Stimulated activated CD8-positive, alpha-beta memory T cell treated with anti-CD3 and anti-CD28 coated beads, Interleukin-2, amount 100 ng/mL, for 48 hours (primary cell): ENCODE data around the gene SIVA1.
"Not testable (repeated sequence)": the region's sequence is repeated elsewhere in the genome, so short reads cannot be mapped to it uniquely, and the experiment has no call there.

ENCODE experiments used
- DNase-seq, 2 donors: peaks; one replicate each; pipeline ENCODE4 v3.0.0-alpha.2; 2020; ENCODE audit warnings: low read depth in 2 of 2

SIVA1 gene

GRCh38 chr14:104734601-104734990 is 18.4 kb upstream of the SIVA1 start:
- DNase-seq, result no peak

DNA sequence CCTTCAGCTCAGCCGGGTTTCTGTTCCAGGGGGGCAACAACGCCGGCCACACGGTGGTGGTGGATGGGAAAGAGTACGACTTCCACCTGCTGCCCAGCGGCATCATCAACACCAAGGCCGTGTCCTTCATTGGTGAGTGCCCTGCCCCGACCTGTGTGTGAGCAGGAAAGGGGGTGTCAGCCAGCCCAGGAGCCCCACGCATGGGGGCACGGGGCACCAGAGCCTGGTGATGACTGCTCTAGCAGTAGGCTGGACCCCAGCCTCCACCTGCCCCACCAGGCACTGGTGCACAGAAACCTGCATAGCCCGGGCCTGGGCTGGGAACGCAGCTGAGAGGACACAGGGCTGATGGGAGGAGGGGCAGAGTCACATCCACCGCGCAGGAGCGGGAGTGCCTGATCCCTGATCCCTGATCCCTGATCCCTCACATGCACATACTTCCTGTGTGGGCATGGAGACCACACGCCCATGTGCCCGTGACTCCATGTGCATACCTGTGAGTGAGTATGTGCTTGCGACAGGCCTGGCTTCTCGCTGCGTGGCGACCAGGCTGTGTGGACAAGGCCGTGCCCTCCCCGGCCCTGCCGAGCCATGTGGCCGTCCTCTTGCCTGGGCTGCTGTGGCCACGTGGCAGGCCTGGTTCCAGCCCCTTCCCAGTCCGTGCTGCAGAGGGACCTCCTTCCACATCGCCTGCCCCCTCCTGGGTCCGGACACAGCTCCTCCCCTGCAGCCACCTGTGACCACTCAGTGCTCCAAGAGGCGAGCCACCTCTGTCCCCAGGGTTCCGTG is 17.8 kb upstream of the SIVA1 start:
- no peak for DNase-seq

GRCh38 chr14:104735830-104736642 is 16.9 kb upstream of the SIVA1 start:
- no peak for DNase-seq

DNA sequence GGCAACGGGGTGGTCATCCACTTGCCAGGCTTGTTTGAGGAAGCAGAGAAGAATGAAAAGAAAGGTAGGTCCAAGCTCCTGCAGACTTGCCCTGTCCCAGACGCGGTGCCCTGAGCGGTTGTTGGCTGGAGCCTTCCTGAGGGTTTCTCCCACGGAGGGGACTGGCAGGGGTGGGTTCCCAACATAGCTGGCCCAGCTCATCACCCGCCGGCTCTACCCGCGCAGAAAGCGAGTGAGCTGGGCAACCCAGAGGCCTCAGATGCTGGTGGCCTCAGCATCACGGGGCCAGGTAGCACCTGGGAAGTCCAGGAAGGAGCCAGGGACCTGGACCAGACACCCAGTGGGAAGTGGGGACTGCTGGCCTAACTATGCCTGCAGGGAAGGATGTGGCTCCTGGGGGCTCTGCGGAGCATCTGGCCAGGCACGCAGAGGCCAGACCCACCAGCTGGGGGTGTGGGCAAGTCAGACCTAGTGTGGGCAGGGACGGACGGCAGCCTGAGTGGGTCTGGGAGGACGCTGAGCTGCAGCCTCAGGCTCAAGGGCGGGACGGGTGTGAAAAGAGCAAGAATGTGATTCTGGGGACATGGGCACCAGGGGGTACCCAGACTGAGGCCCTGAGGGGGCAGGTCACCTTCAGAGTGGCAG is 14.4 kb upstream of the SIVA1 start:
- DNase-seq, result no peak

- no peak for DNase-seq
These were observed 13.9 kb upstream of the SIVA1 start for GRCh38 chr14:104739026-104739425.

DNA sequence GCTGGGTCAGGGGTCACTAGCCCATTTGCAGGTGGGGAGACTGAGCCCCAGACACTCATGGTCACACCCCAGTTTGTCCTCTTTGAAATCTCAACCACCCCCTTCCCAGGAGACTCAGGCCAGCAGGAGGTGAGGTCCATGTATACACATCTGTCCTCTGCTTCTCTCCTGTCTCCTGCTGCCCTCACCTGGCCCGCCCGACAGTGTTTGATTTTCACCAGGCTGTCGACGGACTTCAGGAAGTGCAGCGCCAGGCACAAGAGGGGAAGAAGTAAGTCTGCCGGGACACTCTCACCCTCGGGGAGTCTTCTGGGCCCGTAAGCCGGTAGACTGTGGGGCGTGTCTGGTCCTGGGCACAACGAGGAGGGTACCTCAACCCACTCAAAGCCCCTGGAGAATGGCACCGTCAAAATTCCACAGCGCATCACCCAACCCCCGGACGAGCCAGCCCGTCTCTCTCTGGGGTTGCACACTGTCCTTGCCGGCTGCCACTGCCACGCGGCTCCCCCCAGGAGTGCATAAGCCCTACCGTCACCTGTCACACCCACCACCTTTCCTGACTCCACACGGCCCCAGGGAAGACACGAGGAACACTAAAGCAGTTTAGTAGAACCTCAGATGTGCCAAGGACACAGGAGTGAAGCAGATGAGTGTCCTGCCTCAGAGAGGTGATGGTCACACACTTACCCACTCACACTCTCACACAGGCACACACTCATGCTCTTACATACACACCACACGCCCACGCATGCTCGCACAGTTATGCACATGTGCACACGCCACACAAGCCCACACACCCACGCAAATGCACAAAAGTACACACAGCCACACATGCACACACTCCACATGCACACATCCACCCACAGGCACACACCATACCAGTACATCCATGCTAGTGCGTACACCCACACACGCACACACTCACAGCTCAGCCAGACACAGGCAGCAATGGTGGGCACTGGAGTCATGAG is 13.1 kb upstream of the SIVA1 start:
- no peak for DNase-seq

- DNase-seq, result no peak
These were observed 11.7 kb upstream of the SIVA1 start for GRCh38 chr14:104741108-104741802.

GRCh38 chr14:104741803-104742251 is 11.1 kb upstream of the SIVA1 start:
- DNase-seq, result no peak

- DNase-seq, result no peak
These were observed 10.1 kb upstream of the SIVA1 start for GRCh38 chr14:104742586-104743455.

DNA sequence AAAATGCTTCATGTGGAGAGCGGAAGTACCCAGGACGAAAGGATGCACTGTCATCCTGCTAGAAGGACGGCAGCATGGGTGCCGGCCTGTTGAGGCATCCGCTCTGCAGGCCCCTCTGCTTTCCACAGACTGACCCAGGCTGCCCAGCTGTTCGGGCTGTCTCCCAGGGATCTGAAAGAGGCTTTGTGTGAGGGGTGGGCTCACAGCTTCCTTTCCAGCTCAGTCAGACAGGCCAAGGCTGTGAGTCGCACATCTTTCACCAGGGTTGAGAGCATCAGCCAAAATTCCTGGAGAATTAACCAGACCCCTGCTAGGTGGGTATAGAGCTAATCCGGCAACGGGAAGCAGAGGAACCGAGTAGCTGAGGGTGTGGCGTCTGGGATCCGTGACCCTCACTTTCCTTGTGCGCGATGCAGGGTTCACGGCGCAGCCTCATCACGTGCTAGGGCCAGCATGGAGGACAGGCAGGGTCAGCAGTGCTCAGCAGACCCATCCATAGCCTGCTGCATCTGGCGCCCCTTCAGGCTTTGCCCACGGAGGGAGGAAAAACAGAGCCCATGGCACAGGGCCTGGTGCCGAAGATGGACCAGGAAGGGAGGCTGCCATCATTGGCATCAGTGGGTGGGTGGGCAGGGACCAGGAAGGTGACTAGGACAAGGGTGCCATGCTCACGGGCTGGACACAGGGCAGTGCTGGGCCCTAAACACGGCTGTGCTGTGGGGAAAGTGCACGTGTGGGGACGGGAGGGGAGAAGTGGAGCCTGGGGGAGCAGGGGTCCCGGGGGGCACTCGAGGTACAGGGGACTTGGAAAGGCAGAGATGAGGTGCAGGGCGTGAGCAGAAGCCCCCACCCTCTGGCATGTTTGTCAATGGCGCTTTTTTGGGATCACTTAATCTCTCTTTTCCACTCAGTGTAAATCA is 9.2 kb upstream of the SIVA1 start:
- no peak for DNase-seq

GRCh38 chr14:104744484-104744883 is 8.5 kb upstream of the SIVA1 start:
- no peak for DNase-seq

DNA sequence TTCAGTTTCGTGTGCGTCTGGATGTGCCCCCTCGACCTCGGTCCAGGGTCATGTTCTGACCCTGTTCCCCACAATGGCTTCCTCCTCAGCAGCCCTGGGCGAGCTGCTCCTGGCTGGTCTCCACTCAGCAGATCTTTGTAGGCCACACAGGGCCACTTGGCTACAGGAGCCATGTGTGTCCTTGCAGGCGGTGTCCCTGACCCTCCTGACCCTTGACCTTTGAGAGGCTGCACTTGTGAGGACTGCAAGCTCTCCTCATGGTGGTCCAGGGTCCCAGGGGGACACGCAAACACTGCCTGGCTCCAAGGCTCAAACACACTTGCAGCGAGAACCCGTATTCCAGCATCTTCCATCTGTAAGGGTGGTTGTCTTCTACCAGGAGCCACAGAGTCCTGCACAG is 7.5 kb upstream of the SIVA1 start:
- DNase-seq, result no peak

- DNase-seq, result peak; percentile 32 to 36
These were observed 6.8 kb upstream of the SIVA1 start for GRCh38 chr14:104746071-104746545.

- DNase-seq, result no peak
These were observed 5.9 kb upstream of the SIVA1 start for GRCh38 chr14:104746934-104747481.

DNA sequence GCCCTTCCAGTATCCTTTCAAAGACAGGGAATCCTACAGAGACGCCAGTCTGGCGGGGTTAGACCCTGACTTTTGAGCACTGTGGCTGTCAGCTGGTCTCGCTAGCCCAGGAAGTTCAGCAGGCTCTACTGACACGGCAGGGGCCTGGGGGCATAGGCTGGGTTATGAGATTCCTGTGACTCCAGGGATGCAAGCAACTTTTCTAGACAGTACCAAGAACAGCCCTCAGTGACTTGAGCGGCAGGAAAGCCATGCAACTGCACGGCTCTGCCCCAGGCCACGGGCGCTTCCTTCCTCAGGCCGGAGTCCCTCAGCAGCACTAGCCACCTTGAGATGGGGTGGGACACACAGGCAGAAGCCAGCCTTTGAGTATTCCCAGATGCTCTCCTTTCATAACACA is 5.1 kb upstream of the SIVA1 start:
- no peak for DNase-seq

- no peak for DNase-seq
These were observed 3.8 kb upstream of the SIVA1 start for GRCh38 chr14:104749111-104749649.

DNA sequence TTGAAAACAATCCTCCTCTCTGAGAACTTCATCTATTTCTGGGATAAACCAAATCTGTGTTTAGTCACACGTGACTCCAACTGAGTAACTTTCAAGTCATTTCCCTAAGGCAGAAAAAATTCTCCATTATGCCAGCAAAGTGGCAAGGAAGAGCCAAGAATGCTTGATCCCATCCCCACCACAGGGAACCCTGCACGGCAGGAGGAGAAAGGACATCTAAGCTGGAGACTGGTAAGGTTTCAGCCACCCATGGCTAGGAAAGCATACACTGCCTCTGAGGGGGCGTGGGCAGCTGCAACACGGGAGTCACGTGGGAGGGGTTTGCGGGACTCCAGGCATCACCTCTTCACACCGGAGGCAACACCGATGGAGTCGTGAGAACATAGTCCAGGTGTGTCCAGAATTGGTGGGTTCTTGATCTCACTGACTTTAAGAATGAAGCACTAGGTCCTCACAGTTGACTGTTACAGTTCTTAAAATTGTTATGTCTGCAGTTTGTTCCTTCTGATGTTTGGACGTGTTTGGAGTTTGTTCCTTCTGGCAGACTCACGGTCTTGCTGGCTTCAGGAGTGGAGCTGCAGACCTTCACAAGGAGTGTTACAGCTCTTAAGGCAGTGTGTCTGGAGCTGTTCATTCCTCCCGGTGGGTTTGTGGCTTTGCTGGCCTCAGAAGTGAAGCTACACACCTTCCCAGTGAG is 2.7 kb upstream of the SIVA1 start:
- DNase-seq, result no peak

DNA sequence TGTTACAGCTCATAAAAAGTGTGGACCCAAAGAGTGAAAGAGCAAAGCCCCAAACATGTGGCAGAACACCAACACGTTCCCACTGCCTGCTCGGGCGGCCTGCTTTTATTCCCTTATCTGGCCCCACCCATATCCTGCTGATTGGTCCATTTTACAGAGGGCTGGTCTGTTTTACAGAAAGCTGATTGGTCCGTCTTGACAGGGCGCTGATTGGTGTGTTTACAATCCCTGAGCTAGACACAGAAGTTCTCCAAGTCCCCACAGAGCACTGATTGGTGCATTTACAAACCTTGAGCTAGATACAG is 2.2 kb upstream of the SIVA1 start:
- not testable (repeated sequence) for DNase-seq
